HepG2 (cell line): ENCODE data around the gene NEDD8. TPM values are rescaled to one million over a fixed set of nuclear protein-coding genes. Genes with fewer than 3 reads are reported as not detected.

Source experiments
- EP300 ChIP-seq, 3 experiments: sonication (generic) in 1 of 3; formaldehyde crosslinking in 1 of 3; IDR thresholded peaks; 2 replicates each; pipeline versions ENCODE4 v1.5.1 to v1.6.1; 2011 to 2020; ENCODE audit warnings: low read depth in 2 of 3, low read length in 2 of 3, borderline replicate concordance in 1 of 3, improper control_type of control experiment in 1 of 3, mild to moderate bottlenecking in 1 of 3, missing genetic modification reagents in 1 of 3, moderate library complexity in 1 of 3
- ETV5 ChIP-seq: IDR thresholded peaks from 2 replicates; pipeline ENCODE4 v1.6.1; 2018; ENCODE audit warnings: missing biosample characterization, missing genetic modification reagents, inconsistent platforms, borderline replicate concordance
- GATAD1 ChIP-seq: IDR thresholded peaks from 2 replicates; pipeline ENCODE4 v1.6.1; 2016; ENCODE audit warnings: missing genetic modification reagents, missing compliant biosample characterization
- HMGA1 ChIP-seq: sonication (generic); formaldehyde crosslinking; conservative IDR thresholded peaks from 2 replicates; pipeline ENCODE4 v1.4.0; 2020; ENCODE audit warnings: missing genetic modification reagents
- KDM5B ChIP-seq: sonication (generic); formaldehyde crosslinking; IDR thresholded peaks from 2 replicates; pipeline ENCODE4 v1.4.0; 2020; ENCODE audit warnings: missing genetic modification reagents, mild to moderate bottlenecking, borderline replicate concordance
- LCORL ChIP-seq, 2 experiments: fragments of 450-650 bp in 1 of 2; sonication (generic) in 1 of 2; formaldehyde crosslinking in 1 of 2; IDR thresholded peaks; 2 replicates each; pipeline versions ENCODE4 v1.5.0 to v1.6.1; 2017 to 2020; ENCODE audit warnings: antibody characterized with exemption in 1 of 2, missing genetic modification reagents in 1 of 2
- MLXIP ChIP-seq: sonication (generic); formaldehyde crosslinking; IDR thresholded peaks from 2 replicates; pipeline ENCODE4 v1.9.0; 2021; ENCODE audit warnings: missing genetic modification reagents, borderline replicate concordance
- PHB2 ChIP-seq: fragments of 450-650 bp; IDR thresholded peaks from 2 replicates; pipeline ENCODE4 v1.6.1; 2018; ENCODE audit not compliant: partially characterized antibody
- PITX1 ChIP-seq: sonication (generic); formaldehyde crosslinking; IDR thresholded peaks from 2 replicates; pipeline ENCODE4 v1.5.1; 2020; ENCODE audit warnings: mild to moderate bottlenecking, missing genetic modification reagents
- TAF15 ChIP-seq: fragments of 200-400 bp; formaldehyde crosslinking; IDR thresholded peaks from one replicate; pipeline ENCODE4 v1.6.1; 2018; ENCODE audit warnings: mild to moderate bottlenecking, low read depth, low read length; ENCODE audit not compliant: poor library complexity, severe bottlenecking
- TSC22D2 ChIP-seq: sonication (generic); formaldehyde crosslinking; IDR thresholded peaks from 2 replicates; pipeline ENCODE4 v1.5.1; 2020; ENCODE audit warnings: missing genetic modification reagents, mild to moderate bottlenecking, borderline replicate concordance
- ZBTB3 ChIP-seq: sonication (generic); formaldehyde crosslinking; IDR thresholded peaks from 2 replicates; pipeline ENCODE4 v1.4.0; 2020; ENCODE audit warnings: low read depth, mild to moderate bottlenecking, moderate library complexity, missing genetic modification reagents, borderline replicate concordance
- ZNF253 ChIP-seq: sonication (generic); formaldehyde crosslinking; IDR thresholded peaks from 2 replicates; pipeline ENCODE4 v1.8.0; 2022; ENCODE audit warnings: mild to moderate bottlenecking, missing genetic modification reagents, borderline replicate concordance
- ZNF570 ChIP-seq: sonication (generic); formaldehyde crosslinking; IDR thresholded peaks from 2 replicates; pipeline ENCODE4 v1.4.0; 2020; ENCODE audit warnings: mild to moderate bottlenecking, missing genetic modification reagents, borderline replicate concordance
- ZNF616 ChIP-seq: sonication (generic); formaldehyde crosslinking; IDR thresholded peaks from 2 replicates; pipeline ENCODE4 v1.5.0; 2020; ENCODE audit warnings: low read depth, mild to moderate bottlenecking, missing genetic modification reagents
- ZNF747 ChIP-seq: sonication (generic); formaldehyde crosslinking; IDR thresholded peaks from 2 replicates; pipeline ENCODE4 v1.8.1; 2023; ENCODE audit warnings: missing genetic modification reagents, mild to moderate bottlenecking, borderline replicate concordance
- ZNF768 ChIP-seq: sonication (generic); formaldehyde crosslinking; IDR thresholded peaks from 2 replicates; pipeline ENCODE4 v1.4.0; 2020; ENCODE audit warnings: missing genetic modification reagents
- ZNF883 ChIP-seq: sonication (generic); formaldehyde crosslinking; IDR thresholded peaks from 2 replicates; pipeline ENCODE4 v1.5.1; 2020; ENCODE audit warnings: mild to moderate bottlenecking, missing genetic modification reagents; ENCODE audit errors: not compliant biosample characterization
- polyA plus RNA-seq, 8 experiments: library from polyadenylated mRNA; depleted of rRNA in 3 of 8; stranded (reverse) in 7 of 8; unstranded in 1 of 8; fragments of >200 nt; fragmentation: Illumina TruSeq in 4 of 8; extraction: Trizol in 4 of 8; gene quantifications; 2 replicates each; pipeline versions ENCODE4 v1.2.1 to v1.2.3, GENCODE V29; 2011 to 2016; ENCODE audit warnings: low read depth in 4 of 8, missing spikeins in 1 of 8, mixed read lengths in 1 of 8; ENCODE audit not compliant: insufficient read depth in 1 of 8
- total RNA-seq, 5 experiments: library from RNA; depleted of rRNA; stranded (reverse); fragments of >200 nt; fragmentation: Illumina TruSeq; extraction: Trizol; gene quantifications; 2 replicates each; pipeline ENCODE4 v1.2.3, GENCODE V29; 2016; ENCODE audit warnings: low read depth in 1 of 5
- TF ChIP-seq, protein P1 (sequence below): sonication (generic); formaldehyde crosslinking; IDR thresholded peaks from 2 replicates; pipeline ENCODE4 v1.4.0; 2020; ENCODE audit warnings: mild to moderate bottlenecking, missing genetic modification reagents, borderline replicate concordance

NEDD8 gene
- total and polyA plus RNA-seq, 2 of the 13 experiments (the other 11 are each of a cell fraction or from before 2014, with no cell fraction given) = 535 to 713 TPM

DNA sequence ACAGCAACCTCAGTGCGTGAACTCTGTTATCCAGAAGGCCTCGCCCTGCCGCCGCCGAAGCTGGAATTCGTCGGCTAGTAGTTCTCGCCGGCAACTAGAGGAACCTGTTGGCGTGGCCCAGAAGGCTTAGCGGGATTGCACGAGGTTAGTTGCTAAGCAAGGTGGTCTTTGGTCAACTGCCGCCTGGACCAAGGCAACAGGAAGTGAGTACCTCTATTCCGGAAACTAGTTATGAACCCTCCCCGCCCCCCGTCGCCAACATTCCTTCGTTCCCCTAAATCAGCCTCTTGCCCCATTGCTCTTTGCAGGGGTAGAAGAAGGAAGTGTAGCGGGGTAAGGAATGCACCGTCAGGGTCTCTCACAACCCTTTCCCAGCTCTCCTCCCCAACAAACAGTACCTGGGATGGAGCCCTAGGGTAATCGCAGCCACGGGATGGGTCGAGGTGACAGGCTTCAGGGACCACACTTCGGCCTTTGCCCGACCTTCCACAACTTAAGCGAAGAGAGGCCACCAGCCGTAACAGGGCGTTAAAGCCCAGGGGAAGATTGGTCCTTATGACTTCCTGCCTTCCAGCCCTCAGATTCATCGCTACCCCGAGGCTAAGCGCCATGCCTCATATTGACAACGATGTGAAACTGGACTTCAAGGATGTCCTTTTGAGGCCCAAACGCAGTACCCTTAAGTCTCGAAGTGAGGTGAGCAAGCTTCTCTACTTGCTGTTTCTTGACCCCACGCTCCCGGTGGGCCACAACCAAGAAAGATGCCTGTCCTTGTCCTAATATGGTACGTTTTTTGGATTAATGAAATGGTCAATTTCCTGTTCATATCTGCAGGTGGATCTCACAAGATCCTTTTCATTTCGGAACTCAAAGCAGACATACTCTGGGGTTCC is 724 bp upstream of the NEDD8 start, which contains the start of gene GMPR2 (continued):
- TF ChIP-seq TSC22D2 (CRISPR knock-in tag) = peak; percentile 21
- TF ChIP-seq ETV5 (CRISPR knock-in tag) = peak; percentile 85
- peak; percentile 95 for TF ChIP-seq KDM5B (CRISPR knock-in tag)
- no peak for TF ChIP-seq TAF15
- TF ChIP-seq ZNF747 (CRISPR knock-in tag) = no peak
- no peak for TF ChIP-seq ZNF768 (CRISPR knock-in tag)
- TF ChIP-seq PHB2 = no peak
- TF ChIP-seq, protein P1, sequence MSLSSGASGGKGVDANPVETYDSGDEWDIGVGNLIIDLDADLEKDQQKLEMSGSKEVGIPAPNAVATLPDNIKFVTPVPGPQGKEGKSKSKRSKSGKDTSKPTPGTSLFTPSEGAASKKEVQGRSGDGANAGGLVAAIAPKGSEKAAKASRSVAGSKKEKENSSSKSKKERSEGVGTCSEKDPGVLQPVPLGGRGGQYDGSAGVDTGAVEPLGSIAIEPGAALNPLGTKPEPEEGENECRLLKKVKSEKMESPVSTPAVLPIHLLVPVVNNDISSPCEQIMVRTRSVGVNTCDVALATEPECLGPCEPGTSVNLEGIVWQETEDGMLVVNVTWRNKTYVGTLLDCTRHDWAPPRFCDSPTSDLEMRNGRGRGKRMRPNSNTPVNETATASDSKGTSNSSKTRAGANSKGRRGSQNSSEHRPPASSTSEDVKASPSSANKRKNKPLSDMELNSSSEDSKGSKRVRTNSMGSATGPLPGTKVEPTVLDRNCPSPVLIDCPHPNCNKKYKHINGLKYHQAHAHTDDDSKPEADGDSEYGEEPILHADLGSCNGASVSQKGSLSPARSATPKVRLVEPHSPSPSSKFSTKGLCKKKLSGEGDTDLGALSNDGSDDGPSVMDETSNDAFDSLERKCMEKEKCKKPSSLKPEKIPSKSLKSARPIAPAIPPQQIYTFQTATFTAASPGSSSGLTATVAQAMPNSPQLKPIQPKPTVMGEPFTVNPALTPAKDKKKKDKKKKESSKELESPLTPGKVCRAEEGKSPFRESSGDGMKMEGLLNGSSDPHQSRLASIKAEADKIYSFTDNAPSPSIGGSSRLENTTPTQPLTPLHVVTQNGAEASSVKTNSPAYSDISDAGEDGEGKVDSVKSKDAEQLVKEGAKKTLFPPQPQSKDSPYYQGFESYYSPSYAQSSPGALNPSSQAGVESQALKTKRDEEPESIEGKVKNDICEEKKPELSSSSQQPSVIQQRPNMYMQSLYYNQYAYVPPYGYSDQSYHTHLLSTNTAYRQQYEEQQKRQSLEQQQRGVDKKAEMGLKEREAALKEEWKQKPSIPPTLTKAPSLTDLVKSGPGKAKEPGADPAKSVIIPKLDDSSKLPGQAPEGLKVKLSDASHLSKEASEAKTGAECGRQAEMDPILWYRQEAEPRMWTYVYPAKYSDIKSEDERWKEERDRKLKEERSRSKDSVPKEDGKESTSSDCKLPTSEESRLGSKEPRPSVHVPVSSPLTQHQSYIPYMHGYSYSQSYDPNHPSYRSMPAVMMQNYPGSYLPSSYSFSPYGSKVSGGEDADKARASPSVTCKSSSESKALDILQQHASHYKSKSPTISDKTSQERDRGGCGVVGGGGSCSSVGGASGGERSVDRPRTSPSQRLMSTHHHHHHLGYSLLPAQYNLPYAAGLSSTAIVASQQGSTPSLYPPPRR (CRISPR knock-in tag) = peak; percentile 39; the same call in 1 of the 2 replicates
- TF ChIP-seq GATAD1 (CRISPR knock-in tag) = peak; percentile 90
- peak; percentile 68; the same call in 1 of the 2 replicates for TF ChIP-seq MLXIP (CRISPR knock-in tag)
- no peak for TF ChIP-seq EP300 (IDR thresholded peaks at IDR 0.05; ENCODE audit: low read depth in 2 of 2, low read length in 2 of 2)
- TF ChIP-seq EP300 (CRISPR knock-in tag; IDR thresholded peaks at IDR 0.05; ENCODE audit: borderline replicate concordance) = peak; percentile 41
- TF ChIP-seq ZNF253 (CRISPR knock-in tag) = no peak; the same call in 1 of the 2 replicates
- TF ChIP-seq ZNF883 = peak; percentile 59
- no peak; the same call in 1 of the 2 replicates for TF ChIP-seq ZNF570 (CRISPR knock-in tag)
- TF ChIP-seq ZBTB3 = no peak; the same call in 1 of the 2 replicates
- TF ChIP-seq LCORL (IDR thresholded peaks at IDR 0.05) = no peak; the same call in 1 of the 2 replicates
- TF ChIP-seq LCORL (CRISPR knock-in tag; IDR thresholded peaks at IDR 0.05) = peak; percentile 98
- peak; percentile 91 for TF ChIP-seq ZNF616
- TF ChIP-seq HMGA1 (CRISPR knock-in tag) = peak; percentile 98; the same call in 1 of the 2 replicates
- peak; percentile 86 for TF ChIP-seq PITX1 (CRISPR knock-in tag)
